Fibroblast of skin of scalp (primary cell): ENCODE data around the gene MPHOSPH9.
A peak's percentile ranks its signal among the peaks of the same experiment; 100 is the strongest.

Experiments
- DNase-seq: peaks from one replicate; pipeline ENCODE4 v3.0.0-alpha.2; 2013

MPHOSPH9 gene

DNA sequence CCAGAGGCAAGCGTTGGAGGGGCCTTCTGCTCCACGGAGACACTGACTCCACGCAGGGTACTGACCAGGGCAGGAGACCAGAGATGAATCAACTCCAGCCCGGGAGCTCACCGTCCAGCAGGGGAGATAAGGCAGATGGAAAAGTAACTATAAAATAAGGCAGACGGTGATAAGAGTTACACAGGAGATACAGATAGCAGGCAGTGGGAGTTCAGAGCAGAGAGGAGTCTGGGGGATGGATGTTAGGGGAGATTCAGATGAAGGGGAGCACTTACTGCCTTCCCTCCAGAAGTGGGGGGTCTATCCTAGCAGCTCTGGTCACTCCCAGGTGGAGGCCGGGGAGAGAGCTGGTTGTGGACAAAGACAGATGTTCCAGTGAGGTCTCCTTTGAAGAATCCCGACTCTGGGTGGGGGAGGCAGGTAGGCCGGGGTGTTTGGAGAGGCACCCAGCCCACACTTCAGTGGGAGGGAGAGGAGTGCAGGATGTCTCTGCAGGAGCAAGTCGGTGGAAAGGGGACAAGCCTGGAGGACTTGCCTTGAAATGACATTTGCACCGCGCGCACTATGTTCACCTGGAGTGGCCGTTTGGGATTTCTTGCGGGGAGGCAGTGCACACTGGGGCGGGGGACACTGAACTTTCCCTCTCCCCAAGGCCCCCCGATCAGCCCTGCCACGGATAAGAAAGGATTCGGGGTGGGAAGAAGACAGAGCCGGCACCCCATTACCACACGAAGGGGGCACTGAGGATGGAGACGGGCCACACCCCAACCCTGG is 83.3 kb downstream of the MPHOSPH9 start:
- DNase-seq: no peak

DNA sequence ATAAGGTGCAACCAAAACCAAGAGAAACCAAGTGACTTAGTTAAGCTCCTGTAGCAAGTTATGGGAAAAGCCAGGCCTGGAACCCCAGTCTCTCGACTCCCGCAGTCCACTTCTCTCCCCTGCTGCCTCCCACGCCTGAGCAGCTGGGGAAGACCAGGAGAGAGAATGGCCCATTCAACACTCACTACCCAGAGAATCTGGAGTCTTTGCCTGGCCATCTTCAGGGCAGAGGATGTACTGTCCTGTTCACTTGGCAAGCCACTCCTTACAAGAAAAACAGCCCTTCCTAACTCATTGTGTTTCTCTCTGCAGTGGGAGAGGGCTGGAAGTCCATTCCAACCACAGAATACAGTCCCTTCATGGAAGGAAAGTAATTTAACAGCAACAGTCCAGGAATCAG is 83.9 kb downstream of the MPHOSPH9 start:
- DNase-seq: no peak

DNA sequence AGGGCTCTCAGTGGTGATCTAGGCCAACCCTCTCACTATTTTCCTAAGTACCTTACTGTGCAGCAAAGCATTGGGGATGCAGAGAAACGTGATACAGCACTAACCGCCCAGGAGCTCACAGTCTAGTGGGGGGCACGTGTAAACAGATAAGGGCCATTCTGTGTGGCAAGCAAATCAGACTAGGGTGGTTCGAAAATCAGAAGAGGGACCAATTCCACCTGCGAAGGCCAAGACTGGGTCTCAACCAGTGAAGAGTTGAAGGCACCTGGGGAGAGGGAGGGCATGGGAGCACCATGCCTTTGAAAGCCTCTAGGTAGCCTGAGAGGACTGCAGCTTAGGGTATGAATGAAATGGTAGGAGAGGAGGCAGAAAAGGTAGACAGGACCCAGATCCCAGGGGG is 84.3 kb downstream of the MPHOSPH9 start:
- DNase-seq: no peak

DNA sequence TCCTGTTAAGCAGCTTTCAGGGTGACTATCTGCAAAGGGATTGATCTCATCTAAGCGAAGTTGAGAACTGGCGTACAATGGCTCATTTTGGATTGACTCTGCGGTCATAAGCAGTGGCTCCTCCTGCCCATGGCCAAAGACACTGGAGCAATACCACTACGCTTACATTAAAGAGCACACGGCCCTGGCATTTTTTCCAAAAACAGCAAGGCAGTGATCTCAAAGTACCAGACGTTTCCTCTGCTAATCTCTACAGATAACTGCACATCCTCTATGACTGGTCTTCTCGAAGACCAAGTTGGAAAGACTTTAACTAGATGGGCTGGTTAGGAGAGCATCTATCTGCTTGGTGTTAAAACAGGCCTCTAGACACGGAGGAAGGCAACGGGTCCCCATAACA is 84.7 kb downstream of the MPHOSPH9 start:
- DNase-seq: no peak

DNA sequence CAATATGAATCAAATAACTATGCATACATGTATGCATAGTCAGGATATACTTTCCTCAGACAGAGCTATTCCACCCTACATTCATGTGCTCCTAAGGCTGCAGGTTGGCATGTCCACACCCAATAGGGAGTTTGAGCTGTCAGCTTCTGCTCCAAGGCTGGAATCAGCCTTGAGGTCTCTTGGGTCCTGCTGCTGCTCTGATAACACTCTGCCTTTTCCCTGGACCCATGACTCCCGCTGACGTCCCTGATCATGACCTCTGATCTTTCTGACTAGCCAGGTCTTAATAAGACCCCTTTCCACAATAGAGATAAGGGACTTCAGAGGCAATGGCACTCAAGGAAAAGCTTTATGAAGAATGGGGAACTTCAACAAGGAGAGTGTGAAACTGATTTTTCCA is 87.7 kb downstream of the MPHOSPH9 start:
- no peak for DNase-seq

DNA sequence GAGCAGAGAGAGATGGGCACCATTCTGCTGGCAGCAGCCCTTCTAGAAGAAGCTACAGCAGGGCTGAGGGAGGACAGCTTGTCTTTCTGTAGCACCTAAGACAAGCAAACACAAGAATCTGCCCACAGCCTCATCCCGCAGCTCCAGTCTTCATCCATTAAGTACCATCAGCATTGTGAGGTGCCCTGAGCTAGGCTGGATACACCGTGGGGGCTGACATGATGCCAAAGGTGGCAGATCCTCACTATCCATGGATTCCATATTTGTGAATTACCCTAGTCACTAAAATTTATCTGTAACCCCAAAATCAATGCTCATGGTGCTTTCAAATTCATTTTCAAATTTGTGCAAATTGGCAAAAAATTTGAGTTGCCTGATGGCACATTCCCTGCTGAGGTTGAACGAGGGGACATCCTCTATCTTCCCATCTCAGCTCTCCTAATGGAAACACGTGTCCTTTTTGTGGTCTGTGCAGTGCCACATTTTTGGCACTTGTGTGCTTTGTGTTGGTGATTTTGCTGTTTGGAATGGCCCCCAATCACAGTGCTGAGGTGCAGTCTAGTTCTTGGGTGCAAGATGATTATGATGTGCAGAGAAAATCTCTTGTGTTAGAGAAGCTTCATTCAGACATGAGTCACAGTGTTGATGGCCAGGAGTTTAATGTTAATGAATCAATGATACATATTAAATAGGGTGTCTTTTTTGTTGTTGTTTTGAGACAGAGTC is 89.0 kb downstream of the MPHOSPH9 start:
- DNase-seq: no peak

DNA sequence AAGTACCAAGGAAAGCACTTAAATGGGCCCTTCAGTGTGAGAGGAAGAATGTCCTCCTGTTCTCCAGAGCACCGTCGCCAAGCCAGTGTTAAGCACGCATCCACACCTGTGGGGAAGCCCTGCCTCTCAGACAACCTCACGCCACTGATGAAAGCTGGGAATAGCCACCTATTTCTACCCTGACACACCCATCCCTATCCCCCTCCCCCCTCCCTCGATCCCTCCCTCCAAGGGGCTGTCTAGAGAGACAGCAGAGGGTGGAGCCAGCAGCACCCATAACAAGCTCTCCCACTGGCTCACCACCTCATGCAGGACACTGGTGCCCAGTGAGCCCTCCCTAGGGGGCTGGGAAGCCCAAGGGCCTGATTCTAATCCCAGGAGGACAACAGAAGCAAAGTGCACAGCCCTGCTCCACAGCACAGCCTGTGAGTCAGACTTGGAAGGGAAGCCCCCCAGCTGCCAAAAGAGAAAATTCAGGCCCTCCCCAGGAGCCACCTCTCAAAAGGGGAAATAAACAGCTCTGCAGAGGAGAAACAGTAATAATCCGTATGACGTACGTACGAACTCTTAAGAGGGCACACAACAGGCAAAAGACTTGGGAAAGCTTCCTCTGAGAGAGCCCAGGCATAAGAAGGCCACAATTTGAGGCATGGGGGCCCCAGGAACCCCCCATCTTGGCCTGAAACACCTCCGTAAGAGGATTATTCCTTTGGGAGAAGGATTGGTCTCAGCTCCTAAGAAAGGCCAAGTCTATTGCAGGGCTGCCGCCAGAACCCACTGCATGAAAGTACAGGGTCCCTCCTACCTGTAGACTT is 89.8 kb downstream of the MPHOSPH9 start:
- no peak for DNase-seq

DNA sequence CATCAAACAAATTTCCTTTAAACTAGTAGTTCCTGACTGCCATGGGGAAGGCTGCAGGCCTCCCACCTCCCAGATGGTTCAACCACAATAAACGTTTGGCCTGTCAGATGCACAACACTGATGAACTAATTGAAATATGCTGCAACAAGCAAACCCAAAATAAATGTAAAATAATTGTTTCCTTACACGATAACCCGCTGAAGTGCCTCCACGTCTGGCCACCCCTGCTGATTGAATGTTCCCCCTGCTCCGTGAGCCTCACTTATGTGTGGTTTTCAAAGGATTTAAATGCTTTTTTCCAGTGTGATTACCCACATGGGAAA is 90.5 kb downstream of the MPHOSPH9 start:
- peak; percentile 58 for DNase-seq

DNA sequence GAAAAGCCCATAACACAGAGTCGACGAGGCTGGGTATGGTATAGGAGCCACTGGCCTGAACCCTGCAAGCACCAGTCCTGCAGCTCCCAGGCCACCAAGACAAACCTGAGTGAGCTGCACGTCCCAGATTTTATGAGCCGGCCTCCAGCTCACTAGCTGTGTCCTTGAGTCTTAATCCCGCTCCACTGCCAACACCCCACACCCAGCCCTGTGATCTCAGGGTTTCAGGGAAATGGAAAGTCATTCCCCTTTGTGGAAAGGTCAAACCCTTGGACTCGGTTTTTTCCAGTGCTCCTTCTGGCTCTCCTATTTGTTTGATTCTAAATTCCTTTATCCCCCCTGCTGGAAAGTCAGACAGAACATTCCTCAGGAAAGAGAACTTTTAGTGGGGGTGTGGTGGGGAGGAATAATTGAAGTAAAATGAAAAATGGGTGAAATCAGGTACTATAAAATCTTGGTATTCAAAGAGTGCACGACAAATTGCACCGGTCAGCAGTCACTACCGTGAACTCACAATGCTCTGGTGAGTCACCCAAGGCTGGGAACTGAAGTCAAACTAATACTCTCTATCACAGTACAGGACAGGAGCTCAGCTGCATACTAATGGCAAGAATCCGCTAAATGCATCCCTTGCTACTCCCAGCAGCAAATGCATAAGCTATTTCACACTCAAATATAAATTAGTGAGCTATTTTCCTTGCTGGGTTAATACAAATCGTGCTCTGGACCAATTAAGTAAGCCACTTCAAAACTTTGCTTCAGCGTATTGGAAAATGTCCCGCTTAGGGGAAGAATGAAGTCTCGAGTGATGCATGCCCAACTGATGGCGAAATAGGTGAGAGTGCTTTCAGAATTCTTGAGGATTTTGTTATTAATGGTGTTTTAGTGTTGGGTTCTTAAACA is 91.1 kb downstream of the MPHOSPH9 start:
- DNase-seq: peak; percentile 77

DNA sequence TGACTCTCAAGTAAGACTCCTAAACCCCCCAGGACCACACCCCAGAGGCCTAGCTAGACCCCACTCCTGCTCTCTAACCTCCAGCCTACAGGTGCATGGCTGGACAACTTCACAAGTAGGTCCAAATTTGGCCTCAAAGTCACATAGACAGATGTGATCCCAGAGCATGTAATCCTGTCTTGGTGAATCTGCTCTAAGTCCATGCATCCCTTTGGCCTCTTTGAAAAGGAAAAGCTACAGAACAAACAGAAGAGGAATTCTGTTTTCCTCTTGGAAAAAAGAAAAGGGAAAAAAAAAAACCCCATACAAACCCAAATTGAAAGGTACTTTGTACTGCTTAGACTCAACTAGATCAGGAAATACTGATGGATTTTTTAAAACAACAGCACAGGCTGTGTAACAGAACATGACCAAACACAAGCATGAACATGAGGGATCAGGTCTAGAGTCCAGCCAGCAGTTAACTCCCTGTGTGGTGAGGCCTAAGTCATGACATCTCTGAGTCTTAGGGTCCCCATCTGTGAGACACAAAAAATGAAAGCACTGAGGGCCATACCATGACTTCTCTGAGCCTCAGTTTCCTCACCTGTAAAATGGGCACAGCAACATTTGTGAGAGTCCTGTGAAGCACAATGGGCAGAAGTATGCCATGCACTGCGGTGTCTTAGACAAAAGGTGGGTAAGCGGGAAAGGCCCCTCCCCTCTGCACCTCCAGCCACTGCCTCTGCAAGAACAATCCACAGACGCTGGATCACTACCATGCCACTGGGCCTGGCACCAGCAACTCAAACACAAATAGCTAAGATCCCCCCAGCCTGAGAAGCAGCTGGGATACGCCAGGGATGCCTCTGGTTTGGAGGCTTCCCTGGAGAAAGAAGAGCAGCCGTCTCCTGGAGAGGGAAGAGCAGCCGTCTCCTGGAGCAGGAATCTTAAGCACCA is 92.0 kb downstream of the MPHOSPH9 start:
- no peak for DNase-seq

DNA sequence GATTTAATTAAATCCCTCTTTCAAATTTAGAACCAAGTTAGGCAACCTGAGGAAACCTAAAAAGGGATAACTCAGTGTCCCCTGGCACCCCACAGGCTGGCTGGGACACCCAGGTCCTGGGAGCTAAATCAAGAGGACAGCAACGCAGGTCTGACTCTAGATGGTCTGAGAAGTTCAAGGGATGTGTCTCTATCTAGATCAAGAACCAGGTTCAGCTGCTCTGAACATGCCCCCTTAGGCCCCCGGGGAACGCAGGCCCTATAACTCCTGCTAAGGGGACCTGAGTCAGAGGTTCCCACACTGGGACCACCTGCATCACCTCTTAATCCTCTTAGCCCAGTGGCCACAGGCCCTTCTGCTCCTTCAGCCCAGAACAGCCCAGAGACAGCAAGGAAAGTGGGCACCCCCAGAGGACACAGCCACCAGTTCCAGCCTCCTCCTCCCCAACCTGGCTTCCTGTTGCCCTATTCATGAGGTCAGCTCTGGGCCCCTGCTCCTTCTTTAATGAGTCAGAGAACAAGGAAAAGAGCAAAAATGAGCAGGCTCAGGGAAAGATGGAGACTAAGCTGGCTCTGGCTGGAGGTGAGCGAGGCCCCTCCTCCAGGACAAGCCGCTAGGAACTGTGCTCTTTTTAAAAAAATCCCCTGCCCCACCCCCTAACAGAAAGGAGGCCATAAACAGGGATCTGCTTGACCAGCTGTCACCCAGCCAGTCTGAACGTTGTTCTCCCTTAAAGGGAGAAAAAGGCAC is 92.8 kb downstream of the MPHOSPH9 start:
- no peak for DNase-seq

DNA sequence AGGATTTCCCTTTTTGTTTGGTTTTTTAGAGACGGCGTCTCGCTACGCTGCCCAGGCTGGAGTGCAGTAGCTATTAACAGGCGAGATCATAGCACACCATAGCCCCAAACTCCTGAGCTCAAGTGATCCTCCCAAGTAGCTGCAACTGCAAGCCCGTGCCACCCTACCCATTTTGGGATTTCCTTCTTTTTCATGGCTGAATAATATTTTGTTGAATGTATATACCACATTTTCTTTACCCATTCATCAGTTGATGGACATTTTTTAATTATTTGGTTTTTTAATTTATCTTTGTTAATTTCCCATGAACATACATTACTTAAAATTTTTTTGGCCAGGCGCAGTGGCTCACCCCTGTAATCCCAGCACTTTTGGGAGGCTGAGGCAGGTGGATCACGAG is 97.3 kb downstream of the MPHOSPH9 start:
- no peak for DNase-seq

DNA sequence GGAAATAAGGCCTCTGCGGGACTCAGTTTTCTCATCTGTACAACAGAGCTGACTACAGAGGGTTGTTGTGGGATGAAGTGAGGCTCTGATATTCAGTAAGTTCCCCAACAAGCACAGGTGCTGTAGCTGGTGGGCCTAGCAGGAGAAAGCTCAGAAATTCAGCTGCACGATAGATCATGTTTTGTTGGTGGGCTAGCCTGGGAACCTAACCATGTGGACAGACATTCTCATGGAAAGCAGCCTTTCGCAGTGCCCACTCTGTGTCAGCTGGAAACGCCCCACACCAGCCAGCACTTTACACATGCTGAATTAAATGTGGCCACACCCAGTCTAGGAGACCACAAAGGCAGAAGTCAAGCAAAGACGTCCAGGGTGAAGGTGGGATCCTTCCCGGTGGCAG is 98.1 kb downstream of the MPHOSPH9 start:
- DNase-seq: no peak

DNA sequence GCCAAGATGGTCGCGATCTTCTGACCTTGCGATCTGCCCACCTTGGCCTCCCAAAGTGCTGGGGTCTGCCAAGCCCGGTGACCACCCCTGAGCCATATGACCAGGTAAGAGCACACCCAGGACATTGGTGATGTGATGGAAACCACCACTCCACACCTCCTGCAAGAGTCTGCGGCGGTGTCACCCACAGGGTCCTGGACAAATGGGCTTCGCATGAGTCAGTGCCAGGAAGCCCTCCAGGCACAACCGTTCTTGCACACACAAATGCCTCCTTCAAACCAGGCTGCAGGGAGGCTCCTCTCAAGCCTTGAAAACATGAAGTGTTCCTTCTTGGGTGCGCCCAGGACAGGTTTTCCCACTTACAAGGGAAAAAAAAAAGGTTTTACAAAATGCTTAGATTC is 98.7 kb downstream of the MPHOSPH9 start:
- DNase-seq: no peak

DNA sequence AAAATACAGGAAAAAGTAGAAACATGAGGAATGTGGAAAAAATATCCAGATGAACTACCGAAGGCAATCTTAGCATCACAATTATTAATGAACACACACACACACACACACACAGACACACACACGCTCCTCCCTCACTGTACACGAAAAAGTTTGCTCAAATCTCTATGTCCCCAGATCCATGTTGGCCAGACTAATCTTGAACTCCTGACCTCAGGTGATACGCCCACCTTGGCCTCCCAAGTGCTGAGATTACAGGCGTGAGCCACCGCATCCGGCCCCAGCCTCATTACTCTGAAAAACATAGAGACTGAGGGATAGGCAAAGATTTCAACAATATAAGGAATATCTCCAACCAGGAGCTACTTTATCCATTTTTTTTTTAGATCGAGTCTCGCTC is 99.2 kb downstream of the MPHOSPH9 start:
- DNase-seq: no peak

DNA sequence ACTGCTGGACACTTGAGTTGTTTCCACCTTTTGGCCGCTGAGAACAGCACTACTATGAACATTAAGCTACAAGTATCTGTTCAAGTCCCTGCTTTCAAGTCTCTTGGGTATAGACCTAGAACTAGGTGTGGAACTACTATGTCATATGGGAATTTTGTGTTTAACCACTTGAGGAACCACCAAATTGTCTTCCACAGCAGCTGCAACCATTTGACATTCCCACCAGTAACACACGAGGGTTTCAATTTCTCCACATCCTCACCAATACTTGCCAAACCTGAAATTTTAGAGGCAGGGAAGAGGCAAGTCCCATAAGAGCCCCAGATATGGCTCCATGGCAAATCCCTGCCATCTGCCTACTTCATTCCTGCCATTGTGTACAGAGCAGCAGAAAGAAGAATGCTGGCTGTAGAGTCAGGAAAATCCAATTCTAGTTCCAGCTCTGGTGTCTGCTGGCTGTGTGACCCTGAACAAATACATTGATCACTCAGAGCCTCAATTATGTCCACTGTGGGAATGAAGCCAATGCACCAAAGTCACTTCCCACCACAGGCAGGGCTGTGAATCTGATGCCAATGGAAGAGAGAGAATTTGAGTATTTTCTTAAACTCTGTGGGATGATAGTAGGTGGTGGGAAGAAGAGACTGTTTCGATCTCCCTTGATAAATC is 99.9 kb downstream of the MPHOSPH9 start:
- DNase-seq: no peak

DNA sequence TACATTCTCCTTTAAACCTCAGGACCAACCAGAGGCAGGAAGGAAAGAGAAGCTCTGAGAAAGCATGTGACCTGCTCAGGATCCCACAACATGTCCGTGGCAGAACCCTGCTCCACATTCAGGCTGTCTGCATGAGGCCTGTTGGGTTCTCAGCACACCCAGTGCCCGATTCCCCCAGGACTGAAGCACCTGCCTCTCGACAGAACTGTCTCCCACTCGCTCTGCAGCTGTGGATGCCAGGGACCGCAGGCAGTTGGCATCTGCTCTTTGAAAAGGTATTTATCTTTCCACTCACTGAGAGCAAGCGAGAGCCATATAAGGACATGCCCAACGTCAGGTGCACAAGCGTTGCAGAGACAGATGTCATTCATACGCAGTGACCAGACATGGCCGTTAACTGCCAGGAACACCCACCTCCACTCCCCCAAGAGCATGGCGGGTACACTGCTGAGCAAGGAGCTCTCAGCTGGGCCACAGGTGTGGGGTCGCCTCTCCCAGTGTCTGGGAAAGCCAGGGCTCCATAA is 101.0 kb downstream of the MPHOSPH9 start:
- no peak for DNase-seq

DNA sequence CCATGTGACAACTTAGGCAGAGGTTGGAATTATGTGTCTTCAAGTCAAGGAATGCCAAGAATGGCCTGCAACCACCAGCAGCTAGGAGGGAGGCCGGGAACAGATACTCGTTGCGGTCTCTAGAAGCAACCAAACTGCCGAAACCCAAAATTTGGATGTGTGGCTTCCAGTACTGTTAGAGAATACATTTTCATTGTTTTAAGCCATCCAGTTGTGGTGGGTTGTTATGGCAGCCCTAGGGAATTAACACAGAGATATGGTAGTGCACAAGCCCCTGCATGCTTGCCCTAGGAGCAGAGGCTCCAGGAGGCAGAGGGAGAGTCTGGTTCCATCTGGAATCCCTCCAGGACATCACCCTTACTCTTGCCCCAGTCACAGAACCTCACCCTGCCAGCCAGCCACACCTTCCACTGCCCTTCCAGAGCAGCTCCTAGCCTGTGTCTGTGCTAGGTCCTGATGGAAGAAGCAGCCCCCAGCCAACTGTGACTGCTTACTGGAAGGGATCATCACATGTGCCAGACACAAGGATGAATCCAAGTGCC is 101.6 kb downstream of the MPHOSPH9 start:
- DNase-seq: peak; percentile 90

DNA sequence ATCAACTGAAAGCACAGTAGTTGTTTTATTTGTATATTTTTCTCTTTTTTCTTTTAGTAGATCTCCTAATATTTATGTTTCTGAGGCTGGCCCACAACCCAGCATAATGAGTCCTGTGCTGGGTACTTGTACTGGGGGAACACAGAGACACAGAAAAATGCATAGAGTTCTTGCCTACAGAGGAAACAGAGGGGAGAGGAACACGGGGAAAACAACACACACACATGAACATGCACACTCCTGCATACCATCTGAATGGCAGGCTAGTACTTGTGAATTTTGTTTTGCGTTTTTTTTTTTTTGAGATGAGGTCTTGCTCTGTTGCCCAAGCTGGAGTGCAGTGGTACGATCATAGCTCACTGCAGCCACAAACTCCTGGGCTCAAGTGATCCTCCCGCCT is 103.3 kb downstream of the MPHOSPH9 start:
- no peak for DNase-seq

DNA sequence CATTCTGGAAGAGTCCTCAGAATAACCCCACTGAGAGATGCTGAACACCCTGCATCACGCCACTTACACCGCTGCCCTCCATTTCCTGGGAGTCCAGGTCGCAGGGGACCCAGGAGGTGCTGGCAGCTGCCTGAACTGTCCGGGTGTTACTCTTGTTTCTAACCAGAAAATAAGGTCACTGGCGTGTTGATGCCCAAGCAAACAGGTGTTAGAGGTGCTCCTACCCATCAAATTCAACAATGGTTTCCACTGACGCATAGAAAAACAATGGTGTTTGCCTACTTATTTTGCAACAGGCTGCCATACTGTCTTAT is 105.8 kb downstream of the MPHOSPH9 start:
- no peak for DNase-seq
